HCT116 (cell line): ENCODE measurements around the gene KCNMB1. TPM values are rescaled to one million over a fixed set of nuclear protein-coding genes. Genes with fewer than 3 reads are reported as not detected.

ENCODE experiments used
- ATAC-seq: fragments of 200-7000 bp; cut with Tn5 transposase; 2 replicates; pipeline ENCODE4 v1.9.1; 2020; ENCODE audit warnings: mild to moderate bottlenecking, moderate library complexity
- BruUV-seq: library from RNA; stranded (reverse); fragments of 400-500 nt; replicated peaks from 2 replicates; lab custom pipeline; 2021; lab: Mats Ljungman, UMichigan
- CTCF ChIA-PET: fragments of 300-600 bp; sonication (Branson Sonifier 250); formaldehyde crosslinking; loops from one replicate; lab custom pipeline; 2021; ENCODE audit warnings: antibody characterized with exemption; lab: Charles Lee
- POLR2A ChIA-PET: fragments of 300-600, 350-600 bp; sonication (Branson Sonifier 250); formaldehyde crosslinking; loops from one replicate; lab custom pipeline; 2021; ENCODE audit warnings: antibody characterized with exemption; lab: Charles Lee
- RAD21 ChIA-PET, 2 experiments: fragments of 300-600 bp; sonication (Branson Sonifier 250); formaldehyde crosslinking; loops; one replicate each; lab custom pipeline; 2023; ENCODE audit warnings: low total read pairs in 2 of 2; ENCODE audit not compliant: uncharacterized antibody in 2 of 2, unreplicated experiment in 2 of 2, low non-redundant PET in 1 of 2; lab: Charles Lee
- DNase-seq: peaks from one replicate; pipeline ENCODE4 v3.0.0-alpha.2; 2010; ENCODE audit warnings: low read depth, low spot score
- H2AFZ ChIP-seq: fragments of 200-600 bp; shearing (Covaris generic), sonication (generic); 2 replicates; pipeline ENCODE4 v1.6.1; 2017; ENCODE audit warnings: low read depth, mixed run types, mixed read lengths, antibody characterized with exemption, low read length; ENCODE audit not compliant: poor library complexity, severe bottlenecking
- H3K27ac ChIP-seq: 2 replicates; pipeline ENCODE4 v1.5.1; 2012; ENCODE audit warnings: low read depth, low read length
- H3K27me3 ChIP-seq: fragments of 200-600 bp; sonication (generic); 2 replicates; pipeline ENCODE4 v1.6.1; 2016; ENCODE audit warnings: mixed run types, low read length, mixed read lengths; ENCODE audit not compliant: insufficient read depth
- H3K36me3 ChIP-seq, 2 experiments: fragments of 200-500 bp in 1 of 2; fragments of 200-600 bp in 1 of 2; sonication (Bioruptor generic) in 1 of 2; sonication (generic) in 1 of 2; 2 replicates each; pipeline versions ENCODE4 v1.5.1 to v1.6.1; 2014 to 2016; ENCODE audit warnings: low read length in 2 of 2, inconsistent platforms in 1 of 2, mixed read lengths in 1 of 2, mixed run types in 1 of 2; ENCODE audit not compliant: insufficient read depth in 2 of 2, control insufficient read depth in 1 of 2
- H3K4me1 ChIP-seq, 2 experiments: fragments of 200-600 bp in 1 of 2; sonication (generic) in 1 of 2; 2 replicates each; pipeline versions ENCODE4 v1.5.1 to v1.6.1; 2012 to 2017; ENCODE audit warnings: low read length in 2 of 2, inconsistent platforms in 1 of 2, mild to moderate bottlenecking in 1 of 2, mixed read lengths in 1 of 2, mixed run types in 1 of 2, moderate library complexity in 1 of 2; ENCODE audit not compliant: insufficient read depth in 2 of 2, control insufficient read depth in 1 of 2
- H3K4me2 ChIP-seq: fragments of 200-600 bp; sonication (generic); 2 replicates; pipeline ENCODE4 v1.6.1; 2017; ENCODE audit warnings: mixed run types, low read length, mixed read lengths
- H3K4me3 ChIP-seq, 2 experiments: fragments of 200-600 bp in 1 of 2; sonication (generic) in 1 of 2; replicated peaks in 1 of 2; 2 replicates each; pipeline ENCODE4 v1.5.1; 2011 to 2016; ENCODE audit warnings: low read length in 2 of 2, control low read depth in 1 of 2, low read depth in 1 of 2, mild to moderate bottlenecking in 1 of 2, mixed read lengths in 1 of 2, mixed run types in 1 of 2
- H3K79me2 ChIP-seq: fragments of 200-600 bp; sonication (generic); 2 replicates; pipeline ENCODE4 v1.6.1; 2017; ENCODE audit warnings: mild to moderate bottlenecking, mixed run types, low read length, moderate library complexity, mixed read lengths; ENCODE audit not compliant: insufficient read depth
- H3K9ac ChIP-seq: fragments of 200-600 bp; sonication (generic); 2 replicates; pipeline ENCODE4 v1.6.1; 2016; ENCODE audit warnings: low read length, mixed read lengths
- H3K9me2 ChIP-seq: fragments of 200-600 bp; sonication (generic), shearing (Covaris generic); 2 replicates; pipeline ENCODE4 v1.6.1; 2017; ENCODE audit warnings: mixed run types, mild to moderate bottlenecking, moderate library complexity; ENCODE audit not compliant: insufficient read depth
- H3K9me3 ChIP-seq, 2 experiments: fragments of 200-500 bp in 1 of 2; fragments of 200-600 bp in 1 of 2; sonication (Bioruptor generic) in 1 of 2; sonication (generic) in 1 of 2; 2 replicates each; pipeline ENCODE4 v1.6.1; 2014 to 2017; ENCODE audit warnings: low read length in 2 of 2, mixed read lengths in 2 of 2, inconsistent platforms in 1 of 2, low read depth in 1 of 2, mild to moderate bottlenecking in 1 of 2, mixed run types in 1 of 2, moderate library complexity in 1 of 2; ENCODE audit not compliant: control insufficient read depth in 1 of 2, insufficient read depth in 1 of 2
- H4K20me1 ChIP-seq: fragments of 200-600 bp; sonication (generic), shearing (Covaris generic); 2 replicates; pipeline ENCODE4 v1.6.1; 2017; ENCODE audit warnings: mixed run types, mild to moderate bottlenecking, moderate library complexity; ENCODE audit not compliant: insufficient read depth
- ATF3 ChIP-seq: IDR thresholded peaks from 2 replicates; pipeline ENCODE4 v1.6.1; 2012
- CBX3 ChIP-seq: IDR thresholded peaks from 2 replicates; pipeline ENCODE4 v1.6.1; 2012; ENCODE audit warnings: low read depth
- CTCF ChIP-seq, 3 experiments: fragments of 200-600 bp in 1 of 3; sonication (generic) in 1 of 3; IDR thresholded peaks in 2 of 3; conservative IDR thresholded peaks in 1 of 3; 2 replicates each; pipeline ENCODE4 v1.5.1; 2012 to 2017; ENCODE audit warnings: low read depth in 2 of 3, low read length in 2 of 3, antibody characterized with exemption in 1 of 3, borderline replicate concordance in 1 of 3, control low read depth in 1 of 3, mild to moderate bottlenecking in 1 of 3, mixed read lengths in 1 of 3, mixed run types in 1 of 3, moderate library complexity in 1 of 3; ENCODE audit not compliant: insufficient read depth in 1 of 3
- EGR1 ChIP-seq: IDR thresholded peaks from 2 replicates; pipeline ENCODE4 v1.6.1; 2012; ENCODE audit warnings: low read depth
- ELF1 ChIP-seq: IDR thresholded peaks from 2 replicates; pipeline ENCODE4 v1.6.1; 2012; ENCODE audit warnings: low read depth, borderline replicate concordance
- EZH2 ChIP-seq: fragments of 200-600 bp; sonication (generic); IDR thresholded peaks from 2 replicates; pipeline ENCODE4 v1.6.1; 2017; ENCODE audit warnings: antibody characterized with exemption, mixed run types
- EZH2phosphoT487 ChIP-seq: fragments of 200-600 bp; IDR thresholded peaks from 2 replicates; pipeline ENCODE4 v1.6.1; 2018; ENCODE audit warnings: antibody characterized with exemption, borderline replicate concordance
- FOSL1 ChIP-seq: IDR thresholded peaks from 2 replicates; pipeline ENCODE4 v1.6.1; 2012; ENCODE audit warnings: low read depth
- JUND ChIP-seq: IDR thresholded peaks from 2 replicates; pipeline ENCODE4 v1.6.1; 2012
- MAX ChIP-seq: IDR thresholded peaks from 2 replicates; pipeline ENCODE4 v1.6.1; 2012
- POLR2A ChIP-seq: IDR thresholded peaks from 2 replicates; pipeline ENCODE4 v1.7.0; 2011; ENCODE audit warnings: borderline replicate concordance; ENCODE audit not compliant: insufficient read depth, insufficient read length; ENCODE audit errors: extremely low read depth
- RAD21 ChIP-seq: IDR thresholded peaks from 2 replicates; pipeline ENCODE4 v1.6.1; 2012; ENCODE audit warnings: low read depth, mild to moderate bottlenecking
- SIN3A ChIP-seq: IDR thresholded peaks from 2 replicates; pipeline ENCODE4 v1.6.1; 2012; ENCODE audit warnings: low read depth
- SP1 ChIP-seq: IDR thresholded peaks from 2 replicates; pipeline ENCODE4 v1.6.1; 2012; ENCODE audit warnings: low read depth
- TCF7L2 ChIP-seq: IDR thresholded peaks from 2 replicates; pipeline ENCODE4 v1.7.0; 2011; ENCODE audit warnings: borderline replicate concordance, inconsistent platforms; ENCODE audit not compliant: insufficient read depth, insufficient read length; ENCODE audit errors: extremely low read depth
- YY1 ChIP-seq: IDR thresholded peaks from 2 replicates; pipeline ENCODE4 v1.6.1; 2011; ENCODE audit warnings: low read length, low read depth, moderate library complexity, mild to moderate bottlenecking; ENCODE audit not compliant: insufficient replicate concordance; ENCODE audit errors: extremely low read depth
- ZNF274 ChIP-seq: fragments of 200-500 bp; sonication (Bioruptor generic); IDR thresholded peaks from 2 replicates; pipeline ENCODE4 v1.6.1; 2014; ENCODE audit warnings: mild to moderate bottlenecking, low read depth, low read length, inconsistent platforms
- intact Hi-C: fragments of 100-400 bp; cut with micrococcal nuclease; formaldehyde crosslinking; loops from 2 replicates; pipeline ENCODE4 v1.10.0; 2022
- total RNA-seq: library from RNA; stranded (reverse); gene quantifications from one replicate; pipeline ENCODE4 v1.2.1, GENCODE V29; 2021; ENCODE audit not compliant: unreplicated experiment

KCNMB1 gene
- total RNA-seq, 1 experiment from 2014 or later, result not detected

- intact Hi-C loops, result no loop called here
- Histone ChIP-seq H3K36me3 (no peaks in the 10 kb centered on the region), H3K9me3 (no peaks in the 10 kb centered on the region), H3K79me2 (no peaks in the 10 kb centered on the region), H2AFZ (no peak overlapping the region), H3K4me2 (no peak overlapping the region), H3K27ac (no peak overlapping the region), H4K20me1 (no peaks in the 10 kb centered on the region), H3K9ac (no peak overlapping the region), H3K4me1 (no peaks in the 10 kb centered on the region), H3K4me3 (no peak overlapping the region), H3K9me2 (no peaks in the 10 kb centered on the region), H3K27me3 (peaks cover 20% of the 10 kb centered on the region)
- TF ChIP-seq TCF7L2, result no peak
- no peak for TF ChIP-seq JUND
- TF ChIP-seq EGR1, result no peak
- no peak for TF ChIP-seq ZNF274
- TF ChIP-seq FOSL1, result no peak
- POLR2A ChIA-PET, result no interaction called here
- CTCF ChIA-PET, result no interaction called here
- RAD21 ChIA-PET, result no interaction called here
- ATAC-seq, result no peak
- BruUV-seq, result no TSS peak
- DNase-seq, result no peak
Measured at GRCh38 chr5:170408877-170409660, 19.9 kb upstream of the KCNMB1 start.

GRCh38 chr5:170408226-170408625, 19.1 kb upstream of the KCNMB1 start:
- DNase-seq (no peak), ATAC-seq (no peak)
- Histone ChIP-seq H3K9me3 (no peaks in the 10 kb centered on the region), H3K9ac (no peak overlapping the region), H3K27me3 (peaks cover 20% of the 10 kb centered on the region), H4K20me1 (no peaks in the 10 kb centered on the region), H3K4me2 (no peak overlapping the region), H3K4me1 (no peaks in the 10 kb centered on the region), H3K4me3 (no peak overlapping the region), H3K79me2 (no peaks in the 10 kb centered on the region), H3K27ac (no peak overlapping the region), H3K9me2 (no peaks in the 10 kb centered on the region), H2AFZ (no peak overlapping the region), H3K36me3 (no peaks in the 10 kb centered on the region)
- intact Hi-C loops, result no loop called here
- ChIA-PET CTCF (no interaction called here), RAD21 (no interaction called here), POLR2A (no interaction called here)
- no TSS peak for BruUV-seq
- no peak for TF ChIP-seq FOSL1
- no peak for TF ChIP-seq CTCF (IDR thresholded peaks at IDR 0.05 in 2 of 3, conservative IDR thresholded peaks at IDR 0.05 in 1 of 3; ENCODE audit: borderline replicate concordance in 1 of 3, insufficient read depth in 1 of 3, low read depth in 2 of 3, low read length in 2 of 3)
- no peak for TF ChIP-seq MAX
- TF ChIP-seq YY1, result no peak
- TF ChIP-seq SIN3A, result no peak
- TF ChIP-seq ZNF274, result no peak
- TF ChIP-seq JUND, result no peak
- no peak for TF ChIP-seq TCF7L2
- TF ChIP-seq CBX3, result no peak
- no peak for TF ChIP-seq EZH2
- no peak for TF ChIP-seq ATF3
- TF ChIP-seq EGR1, result no peak
- no peak for TF ChIP-seq ELF1
- TF ChIP-seq SP1, result no peak
- no peak for TF ChIP-seq RAD21
- TF ChIP-seq POLR2A, result no peak
- no peak for TF ChIP-seq EZH2phosphoT487
